Naive B cell (primary cell): ENCODE measurements around the gene LRP10. TPM values are rescaled to one million over a fixed set of nuclear protein-coding genes. Genes with fewer than 3 reads are reported as not detected.

Experiments used
- ATAC-seq, 2 donors: fragments of 150-1000 bp; cut with Tn5 transposase; 2 replicates each; pipeline ENCODE4 v1.10.0; 2021; ENCODE audit warnings: low read depth in 2 of 2, mild to moderate bottlenecking in 2 of 2, moderate library complexity in 2 of 2
- DNase-seq: peaks from one replicate; pipeline ENCODE4 v3.0.0; 2022
- H3K27ac Mint-ChIP-seq, 6 donors: one replicate each; pipeline ENCODE4 v1.8.0; 2020 to 2022; ENCODE audit warnings: mild to moderate bottlenecking in 6 of 6, mixed read lengths in 6 of 6, moderate library complexity in 5 of 6, inconsistent platforms in 2 of 6
- H3K27me3 Mint-ChIP-seq, 3 donors: one replicate each; pipeline ENCODE4 v1.8.0; 2021 to 2022; ENCODE audit warnings: mixed read lengths in 3 of 3, mild to moderate bottlenecking in 1 of 3
- H3K36me3 Mint-ChIP-seq, 2 donors: one replicate each; pipeline ENCODE4 v1.8.0; 2020 to 2022; ENCODE audit warnings: mixed read lengths in 2 of 2, inconsistent platforms in 1 of 2, mild to moderate bottlenecking in 1 of 2
- H3K4me1 Mint-ChIP-seq, 3 donors: one replicate each; pipeline ENCODE4 v1.8.0; 2020 to 2022; ENCODE audit warnings: mixed read lengths in 3 of 3, inconsistent platforms in 1 of 3, mild to moderate bottlenecking in 1 of 3, moderate library complexity in 1 of 3
- H3K4me3 Mint-ChIP-seq, 8 donors: one replicate each; pipeline ENCODE4 v1.8.0; 2020 to 2022; ENCODE audit warnings: mild to moderate bottlenecking in 8 of 8, mixed read lengths in 8 of 8, moderate library complexity in 8 of 8, inconsistent platforms in 2 of 8
- H3K9me3 Mint-ChIP-seq, 7 donors: one replicate each; pipeline ENCODE4 v1.8.0; 2020 to 2022; ENCODE audit warnings: mixed read lengths in 7 of 7, mild to moderate bottlenecking in 5 of 7, inconsistent platforms in 2 of 7, moderate library complexity in 1 of 7
- polyA plus RNA-seq, 6 donors: library from polyadenylated mRNA; unstranded; fragments of 300-500 nt; fragmentation: Illumina TruSeq; gene quantifications; one replicate each; pipeline ENCODE4 v1.2.3, GENCODE V29; 2021; ENCODE audit warnings: low read depth in 6 of 6

The LRP10 gene
- polyA plus RNA-seq, 6 donors from 2014 or later, result 72.7 to 125 (median 92.6) TPM

DNA sequence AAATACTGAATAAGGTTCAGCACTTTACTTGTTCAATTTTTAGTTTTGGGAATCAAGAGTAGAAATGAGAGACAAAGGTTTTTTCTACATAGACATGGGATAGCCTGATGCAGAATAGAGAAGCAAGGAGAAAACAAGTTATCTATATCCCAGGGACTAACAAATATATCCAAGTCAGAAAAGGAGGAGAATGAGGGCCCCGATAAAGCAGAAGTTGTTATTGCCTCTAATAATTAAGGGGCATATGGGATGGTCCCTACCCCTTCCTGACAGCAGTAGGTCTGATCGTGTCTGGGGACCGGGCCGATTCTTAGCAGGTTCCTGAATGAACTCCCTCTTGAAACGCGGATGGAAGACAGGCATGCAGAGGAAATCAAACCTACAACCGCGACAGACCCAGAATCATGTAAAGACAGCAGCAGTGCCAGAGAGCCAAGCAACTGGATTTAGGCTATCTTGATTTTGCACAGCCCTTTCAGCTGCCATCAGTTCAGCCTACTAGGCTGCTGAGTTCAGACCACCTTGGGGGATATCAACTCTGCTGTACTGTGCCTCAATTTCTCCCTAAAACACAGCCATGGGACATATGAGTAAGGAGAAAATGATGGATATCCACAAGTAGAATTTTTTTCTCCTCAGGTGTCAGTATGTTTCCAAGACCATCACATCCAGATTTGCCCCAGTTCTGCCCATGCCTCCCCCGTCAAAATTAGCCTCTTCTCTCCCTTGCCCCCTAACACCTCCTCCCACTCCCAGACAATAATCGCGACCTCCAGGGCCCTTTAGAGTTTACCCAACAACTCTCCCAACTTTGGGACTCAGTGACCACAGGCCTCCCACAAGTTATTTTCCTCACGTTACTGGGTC is 56.9 kb downstream of the LRP10 start:
- Mint-ChIP-seq H3K27ac (peak overlapping the region in 2 of 6 donors; percentile 40 to 44), H3K9me3 (no peaks in the 10 kb centered on the region), H3K36me3 (no peaks in the 10 kb centered on the region), H3K27me3 (no peaks in the 10 kb centered on the region), H3K4me3 (no peak overlapping the region), H3K4me1 (peaks cover 5 to 12% (median 9%) of the 10 kb centered on the region in 3 donors)
- no peak for ATAC-seq
- no peak for DNase-seq

DNA sequence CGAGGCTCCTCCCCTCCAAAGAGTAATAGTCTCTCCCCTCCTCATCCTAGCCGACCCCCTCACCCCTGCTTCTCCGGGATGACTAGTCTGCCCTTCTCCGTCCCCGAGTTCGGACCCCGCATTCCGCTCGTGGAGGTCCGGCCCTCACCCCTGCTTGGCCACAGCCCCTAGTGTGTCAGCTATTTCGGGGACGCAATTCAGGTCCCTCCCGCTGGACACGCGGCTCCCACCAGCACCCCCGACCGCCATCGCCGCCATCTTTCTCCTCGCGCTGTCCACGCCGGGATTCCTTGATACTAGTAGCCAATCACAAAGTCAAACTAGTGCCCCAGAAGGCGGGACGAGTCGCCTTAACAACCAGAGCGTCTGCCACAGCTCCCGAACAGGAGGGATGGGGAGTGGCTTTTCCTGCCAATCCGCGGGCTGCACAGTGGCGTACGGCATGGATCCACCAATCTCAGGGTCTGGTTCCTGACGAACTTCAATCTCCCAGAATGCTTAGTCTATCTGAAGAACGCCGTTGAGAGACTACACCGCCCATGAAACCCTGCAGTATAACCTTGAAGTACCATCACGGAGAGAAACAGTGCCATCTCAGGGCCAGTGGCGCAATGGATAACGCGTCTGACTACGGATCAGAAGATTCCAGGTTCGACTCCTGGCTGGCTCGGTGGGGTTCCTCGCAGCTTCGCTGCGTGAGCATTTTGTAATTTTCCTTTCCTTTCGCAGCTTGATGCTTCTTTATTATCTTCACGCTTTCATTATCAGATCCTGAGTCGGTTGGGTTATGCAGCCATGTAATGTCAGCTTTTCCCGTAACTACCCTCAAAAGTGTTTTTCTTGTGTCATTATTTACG is 57.8 kb downstream of the LRP10 start, which contains the start of gene PRMT5:
PRMT5 (minus strand) TSS at position 273 of the 857 bp plus-strand sequence; CDS start at position 258, 15 bp downstream.
- Mint-ChIP-seq H3K9me3 (no peaks in the 10 kb centered on the region), H3K4me1 (peaks cover 5 to 13% (median 12%) of the 10 kb centered on the region in 3 donors), H3K27ac (peak within 1 kb of the TSS in 2 of 6 donors; percentile 40 to 44)

GRCh38 chr14:22929961-22930364 is 58.4 kb downstream of the LRP10 start:
- peaks cover 5 to 13% (median 12%) of the 10 kb centered on the region in 3 donors for H3K4me1 Mint-ChIP-seq

More for the DNA sequence above, 57.8 kb downstream of the LRP10 start, which contains the start of gene PRMT5:
- no peaks in the 10 kb centered on the region for H3K27me3 Mint-ChIP-seq
- DNase-seq (peak; percentile 95), ATAC-seq (peak; percentile 89 to 92)
- H3K36me3 Mint-ChIP-seq, result no peaks in the 10 kb centered on the region
- H3K4me3 Mint-ChIP-seq, result no peak within 1 kb of the TSS

More at GRCh38 chr14:22929961-22930364, 58.4 kb downstream of the LRP10 start:
- no peaks in the 10 kb centered on the region for H3K9me3 Mint-ChIP-seq
- no peak for DNase-seq
- H3K27ac Mint-ChIP-seq, result no peak overlapping the region
- no peak overlapping the region for H3K4me3 Mint-ChIP-seq
- peak in 1 of 2 donors; percentile 6 for ATAC-seq
- no peaks in the 10 kb centered on the region for H3K27me3 Mint-ChIP-seq
- H3K36me3 Mint-ChIP-seq, result no peaks in the 10 kb centered on the region

Other genes with a start within 250 kb of the LRP10 start
- gene OR6J1, start 227.4 kb upstream of the LRP10 start, polyA plus RNA-seq, result not detected
- 10 to 100 TPM; 56.9 to 83.5 (median 74.4) TPM for gene OXA1L, start 105.1 kb upstream of the LRP10 start, polyA plus RNA-seq
- 10 to 100 TPM; 16.2 to 78.3 (median 28.7) TPM for gene SLC7A7, start 56.3 kb upstream of the LRP10 start, polyA plus RNA-seq
- gene MRPL52, start 41.9 kb upstream of the LRP10 start, polyA plus RNA-seq, result 100 to 1,000 TPM in 5 of 6 donors, 10 to 100 TPM in 1; 75.0 to 232 (median 186) TPM
- gene MMP14, start 35.2 kb upstream of the LRP10 start, polyA plus RNA-seq, result not detected
- 1 to 10 TPM; 1.1 to 2.3 (median 1.4) TPM for gene REM2, start 11.5 kb downstream of the LRP10 start, polyA plus RNA-seq
- gene RBM23, start 47.4 kb downstream of the LRP10 start, polyA plus RNA-seq, result 100 to 1,000 TPM in 1 of 6 donors, 10 to 100 TPM in 5; 67.8 to 123 (median 68.8) TPM
- 10 to 100 TPM; 43.7 to 67.6 (median 49.9) TPM for gene PRMT5, start 57.6 kb downstream of the LRP10 start, polyA plus RNA-seq
- gene HAUS4, start 85.3 kb downstream of the LRP10 start, polyA plus RNA-seq, result 10 to 100 TPM; 14.8 to 37.6 (median 28.4) TPM
- gene AJUBA, start 110.8 kb downstream of the LRP10 start, polyA plus RNA-seq, result under 1 TPM in 2 of 6 donors, not detected in 4; 0.22 to 0.33 TPM
- 10 to 100 TPM in 4 of 6 donors, 1 to 10 TPM in 2; 6.8 to 15.4 (median 11.6) TPM for gene C14orf93, start 138.4 kb downstream of the LRP10 start, polyA plus RNA-seq
- 10 to 100 TPM; 27.6 to 40.9 (median 33.2) TPM for gene PSMB5, start 163.2 kb downstream of the LRP10 start, polyA plus RNA-seq
- gene PSMB11, start 170.5 kb downstream of the LRP10 start, polyA plus RNA-seq, result not detected
- gene CDH24, start 185.8 kb downstream of the LRP10 start, polyA plus RNA-seq, result under 1 TPM in 4 of 6 donors, not detected in 2; 0.18 to 0.97 (median 0.39) TPM
- gene ACIN1, start 223.4 kb downstream of the LRP10 start, polyA plus RNA-seq, result 10 to 100 TPM in 2 of 6 donors, 1 to 10 TPM in 3, under 1 TPM in 1; 0.61 to 18.0 (median 9.8) TPM
- gene C14orf119, start 223.8 kb downstream of the LRP10 start, polyA plus RNA-seq, result 10 to 100 TPM; 31.7 to 81.0 (median 69.0) TPM
- not detected for gene CIROP, start 233.2 kb downstream of the LRP10 start, polyA plus RNA-seq
- gene CEBPE, start 247.5 kb downstream of the LRP10 start, polyA plus RNA-seq, result under 1 TPM in 4 of 6 donors, not detected in 2; 0.32 to 0.61 (median 0.44) TPM